WTC11 (cell line): Measurements from ENCODE around the gene HTRA1. TPM values are rescaled to one million over a fixed set of nuclear protein-coding genes. Genes with fewer than 3 reads are reported as not detected.

ENCODE experiments used
- ATAC-seq: fragments of 200-7000 bp; cut with Tn5 transposase; 2 replicates; pipeline ENCODE4 v1.10.0; 2021; ENCODE audit warnings: mild to moderate bottlenecking, moderate library complexity
- CTCF ChIA-PET: fragments of 300-600 bp; sonication (Branson Sonifier 250); formaldehyde crosslinking; loops from one replicate; lab custom pipeline; 2021; ENCODE audit warnings: antibody characterized with exemption; lab: Charles Lee
- POLR2A ChIA-PET: fragments of 350-600 bp; sonication (Branson Sonifier 250); formaldehyde crosslinking; loops from one replicate; lab custom pipeline; 2021; ENCODE audit warnings: antibody characterized with exemption; lab: Charles Lee
- DNase-seq: peaks from one replicate; pipeline ENCODE4 v3.0.0; 2021; ENCODE audit warnings: low spot score
- H3K27ac Mint-ChIP-seq: 2 replicates; pipeline ENCODE4 v1.8.0; 2021; ENCODE audit warnings: mixed read lengths
- H3K27me3 Mint-ChIP-seq: 2 replicates; pipeline ENCODE4 v1.8.0; 2021; ENCODE audit warnings: low read depth, mild to moderate bottlenecking, moderate library complexity, mixed read lengths
- H3K36me3 Mint-ChIP-seq: 2 replicates; pipeline ENCODE4 v1.8.0; 2021; ENCODE audit warnings: mixed read lengths
- H3K4me1 Mint-ChIP-seq: 2 replicates; pipeline ENCODE4 v1.8.0; 2022; ENCODE audit warnings: mixed read lengths
- H3K4me3 Mint-ChIP-seq: 2 replicates; pipeline ENCODE4 v1.8.0; 2021; ENCODE audit warnings: mild to moderate bottlenecking, moderate library complexity, mixed read lengths
- H3K9me3 Mint-ChIP-seq: 2 replicates; pipeline ENCODE4 v1.8.0; 2021; ENCODE audit warnings: mixed read lengths
- ATF1 ChIP-seq: sonication (generic); formaldehyde crosslinking; IDR thresholded peaks from 2 replicates; pipeline ENCODE4 v1.8.1; 2023; ENCODE audit warnings: mild to moderate bottlenecking, moderate library complexity, missing genetic modification reagents
- CREM ChIP-seq: sonication (generic); formaldehyde crosslinking; IDR thresholded peaks from 2 replicates; pipeline ENCODE4 v1.8.1; 2022; ENCODE audit warnings: mild to moderate bottlenecking, missing genetic modification reagents, moderate library complexity
- CTCF ChIP-seq: fragments of 200-600 bp; IDR thresholded peaks from 2 replicates; pipeline ENCODE4 v1.8.0; 2022; ENCODE audit warnings: antibody characterized with exemption
- E2F4 ChIP-seq: sonication (generic); formaldehyde crosslinking; IDR thresholded peaks from 2 replicates; pipeline ENCODE4 v1.8.1; 2022; ENCODE audit warnings: low read depth, mild to moderate bottlenecking, moderate library complexity, missing genetic modification reagents, borderline replicate concordance
- ELF4 ChIP-seq: sonication (generic); formaldehyde crosslinking; IDR thresholded peaks from 2 replicates; pipeline ENCODE4 v1.8.1; 2022; ENCODE audit warnings: low read depth, mild to moderate bottlenecking, moderate library complexity, missing genetic modification reagents
- ETV6 ChIP-seq: sonication (generic); formaldehyde crosslinking; IDR thresholded peaks from 2 replicates; pipeline ENCODE4 v1.8.1; 2022; ENCODE audit warnings: mild to moderate bottlenecking, missing genetic modification reagents
- FOXK1 ChIP-seq: sonication (generic); formaldehyde crosslinking; IDR thresholded peaks from 2 replicates; pipeline ENCODE4 v1.8.0; 2022; ENCODE audit warnings: mild to moderate bottlenecking, moderate library complexity, missing genetic modification reagents
- GRHL2 ChIP-seq: fragments of 250-450 bp; sonication (Bioruptor Pico); IDR thresholded peaks from 2 replicates; pipeline ENCODE4 v1.8.0; 2022; ENCODE audit warnings: mild to moderate bottlenecking, moderate library complexity; ENCODE audit not compliant: insufficient replicate concordance, severe bottlenecking
- GTF2I ChIP-seq: fragments of 250-450 bp; sonication (Bioruptor Pico); conservative IDR thresholded peaks from 2 replicates; pipeline ENCODE4 v1.4.0; 2021; ENCODE audit warnings: mild to moderate bottlenecking
- HMGXB4 ChIP-seq: sonication (generic); formaldehyde crosslinking; IDR thresholded peaks from 2 replicates; pipeline ENCODE4 v1.8.1; 2023; ENCODE audit warnings: mild to moderate bottlenecking, moderate library complexity, missing genetic modification reagents
- MAX ChIP-seq: sonication (generic); formaldehyde crosslinking; IDR thresholded peaks from 2 replicates; pipeline ENCODE4 v1.8.0; 2022; ENCODE audit warnings: mild to moderate bottlenecking, missing genetic modification reagents
- MXD4 ChIP-seq: fragments of 250-450 bp; sonication (Bioruptor Pico); IDR thresholded peaks from 2 replicates; pipeline ENCODE4 v1.8.0; 2021; ENCODE audit warnings: mild to moderate bottlenecking, moderate library complexity, borderline replicate concordance
- NFE2L1 ChIP-seq: sonication (generic); formaldehyde crosslinking; IDR thresholded peaks from 2 replicates; pipeline ENCODE4 v1.8.1; 2023; ENCODE audit warnings: missing genetic modification reagents
- TCF7 ChIP-seq: sonication (generic); formaldehyde crosslinking; IDR thresholded peaks from 2 replicates; pipeline ENCODE4 v1.8.0; 2022; ENCODE audit warnings: mild to moderate bottlenecking, low read depth, missing genetic modification reagents, moderate library complexity
- ZNF281 ChIP-seq: sonication (generic); formaldehyde crosslinking; IDR thresholded peaks from 2 replicates; pipeline ENCODE4 v1.8.0; 2023; ENCODE audit warnings: mild to moderate bottlenecking, missing genetic modification reagents
- total RNA-seq: library from RNA; stranded (reverse); gene quantifications from 3 replicates; pipeline ENCODE4 v1.2.3, GENCODE V29; 2021
- TF ChIP-seq, protein P1 (sequence below): sonication (generic); formaldehyde crosslinking; IDR thresholded peaks from 2 replicates; pipeline ENCODE4 v1.8.0; 2022; ENCODE audit warnings: mild to moderate bottlenecking, missing genetic modification reagents

Gene HTRA1
- total RNA-seq, 1 experiment from 2014 or later = 18.3 TPM

DNA sequence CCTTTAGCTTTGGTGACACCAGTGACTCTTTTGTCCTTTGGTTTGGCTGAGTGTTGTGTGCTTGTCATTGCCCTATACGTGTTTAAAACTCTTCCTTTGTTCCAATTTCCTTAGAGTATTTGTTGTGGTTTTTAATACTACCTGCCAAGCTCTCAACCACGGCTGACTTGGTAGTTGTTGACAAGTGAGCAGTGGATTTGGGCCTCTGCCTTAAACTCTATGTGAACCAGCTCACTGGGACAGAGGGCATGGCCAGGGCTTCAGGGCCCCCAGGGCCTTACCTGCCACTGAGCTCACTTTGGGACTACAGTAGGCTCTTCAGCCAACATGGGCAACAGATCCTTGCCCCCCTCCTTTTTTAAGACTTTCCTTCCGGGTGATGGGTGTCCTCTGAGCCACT is 89.6 kb downstream of the HTRA1 start:
- DNase-seq = no peak
- Mint-ChIP-seq H3K4me3 (no peak overlapping the region), H3K4me1 (no peaks in the 10 kb centered on the region), H3K27ac (no peak overlapping the region), H3K9me3 (no peaks in the 10 kb centered on the region), H3K36me3 (no peaks in the 10 kb centered on the region), H3K27me3 (no peaks in the 10 kb centered on the region; the same call in 1 of the 2 replicates)
- TF ChIP-seq ELF4 (no peak), ATF1 (no peak), CTCF (no peak), CREM (CRISPR knock-in tag) (no peak), HMGXB4 (CRISPR knock-in tag) (no peak), TCF7 (CRISPR knock-in tag) (no peak), FOXK1 (no peak), GRHL2 (CRISPR knock-in tag) (no peak), MXD4 (CRISPR knock-in tag) (no peak), E2F4 (CRISPR knock-in tag) (no peak)
- TF ChIP-seq, protein P1, sequence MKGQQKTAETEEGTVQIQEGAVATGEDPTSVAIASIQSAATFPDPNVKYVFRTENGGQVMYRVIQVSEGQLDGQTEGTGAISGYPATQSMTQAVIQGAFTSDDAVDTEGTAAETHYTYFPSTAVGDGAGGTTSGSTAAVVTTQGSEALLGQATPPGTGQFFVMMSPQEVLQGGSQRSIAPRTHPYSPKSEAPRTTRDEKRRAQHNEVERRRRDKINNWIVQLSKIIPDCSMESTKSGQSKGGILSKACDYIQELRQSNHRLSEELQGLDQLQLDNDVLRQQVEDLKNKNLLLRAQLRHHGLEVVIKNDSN (CRISPR knock-in tag) = no peak
- CTCF ChIA-PET = no interaction called here
- no peak for ATAC-seq
- POLR2A ChIA-PET = no interaction called here

- Mint-ChIP-seq H3K4me3 (no peak overlapping the region), H3K27ac (no peak overlapping the region), H3K36me3 (no peaks in the 10 kb centered on the region), H3K4me1 (no peaks in the 10 kb centered on the region), H3K27me3 (no peaks in the 10 kb centered on the region; the same call in 1 of the 2 replicates), H3K9me3 (no peaks in the 10 kb centered on the region)
- CTCF ChIA-PET = interaction anchor here (0.6 kb wide), 1 partner anchor 358 kb away, joined by 3 read pairs; no protein-coding TSS in a partner anchor
- no peak for DNase-seq
- TF ChIP-seq GTF2I (CRISPR knock-in tag) (no peak), MAX (CRISPR knock-in tag) (peak; percentile 28; the same call in 1 of the 2 replicates), ZNF281 (CRISPR knock-in tag) (no peak), ETV6 (no peak), NFE2L1 (CRISPR knock-in tag) (no peak)
- POLR2A ChIA-PET = no interaction called here
- ATAC-seq = peak; percentile 24; the same call in 1 of the 2 replicates
Observed at GRCh38 chr10:122551450-122551849, 90.1 kb downstream of the HTRA1 start.
